ENCODE results near the gene LAMA2. TPM values are rescaled to one million over a fixed set of nuclear protein-coding genes. Genes with fewer than 3 reads are reported as not detected.
"Not testable (repeated sequence)": the region's sequence is repeated elsewhere in the genome, so short reads cannot be mapped to it uniquely, and the experiment has no call there.

LAMA2 gene
- total and polyA plus RNA-seq, 2 donors (not counting 1 experiment from before 2014, with no cell fraction given): 19.5 to 67.5 TPM

GRCh38 chr6:129073691-129074395, 190.9 kb downstream of the LAMA2 start:
- H3K4me1 ChIP-seq (ENCODE audit: control insufficient read depth, extremely low read depth, insufficient read depth, low read length): no peaks in the 10 kb centered on the region
- no peaks in the 10 kb centered on the region for H3K79me2 ChIP-seq (ENCODE audit: control insufficient read depth, insufficient read depth, low read length)
- H3K4me2 ChIP-seq (ENCODE audit: extremely low read depth, insufficient read depth, low read length): no peak overlapping the region
- H2AFZ ChIP-seq (ENCODE audit: low read length): no peak overlapping the region
- no peaks in the 10 kb centered on the region for H3K36me3 ChIP-seq (ENCODE audit: control insufficient read depth, insufficient read depth, low read length)
- H3K27me3 ChIP-seq (ENCODE audit: control insufficient read depth, insufficient read depth, low read length): no peaks in the 10 kb centered on the region
- no peak overlapping the region for H3K4me3 ChIP-seq (replicated peaks in 1 of 4; ENCODE audit: control extremely low read depth in 1 of 4, insufficient read depth in 1 of 4, low read depth in 3 of 4, low read length in 4 of 4)
- no peaks in the 10 kb centered on the region for H4K20me1 ChIP-seq (ENCODE audit: control insufficient read depth, extremely low read depth, insufficient read depth, low read length)
- no peak for TF ChIP-seq EZH2 (IDR thresholded peaks at IDR 0.05; ENCODE audit: low read length, missing control alignments)
- TF ChIP-seq CTCF (conservative IDR thresholded peaks at IDR 0.05 in 1 of 2, IDR thresholded peaks at IDR 0.05 in 1 of 2; ENCODE audit: low read depth in 1 of 2, low read length in 2 of 2): no peak
- no peak overlapping the region for H3K9ac ChIP-seq (ENCODE audit: insufficient read depth, low read length)
- DNase-seq (ENCODE audit: low read depth in 2 of 2): peak in 1 of 2 donors; percentile 58
- no peak overlapping the region for H3K27ac ChIP-seq (ENCODE audit: insufficient read depth, low read length)
- H3K9me3 ChIP-seq (ENCODE audit: control insufficient read depth, insufficient read depth, low read depth, low read length): no peaks in the 10 kb centered on the region

GRCh38 chr6:129084406-129084805, 201.5 kb downstream of the LAMA2 start:
- Histone ChIP-seq H3K36me3 (ENCODE audit: control insufficient read depth, insufficient read depth, low read length) (no peaks in the 10 kb centered on the region), H3K27me3 (ENCODE audit: control insufficient read depth, insufficient read depth, low read length) (no peaks in the 10 kb centered on the region), H3K4me2 (ENCODE audit: extremely low read depth, insufficient read depth, low read length) (no peak overlapping the region), H3K4me3 (replicated peaks in 1 of 4; ENCODE audit: control extremely low read depth in 1 of 4, insufficient read depth in 1 of 4, low read depth in 3 of 4, low read length in 4 of 4) (no peak overlapping the region), H3K9ac (ENCODE audit: insufficient read depth, low read length) (no peak overlapping the region), H3K4me1 (ENCODE audit: control insufficient read depth, extremely low read depth, insufficient read depth, low read length) (no peaks in the 10 kb centered on the region), H3K9me3 (ENCODE audit: control insufficient read depth, insufficient read depth, low read depth, low read length) (no peaks in the 10 kb centered on the region), H3K27ac (ENCODE audit: insufficient read depth, low read length) (no peak overlapping the region), H4K20me1 (ENCODE audit: control insufficient read depth, extremely low read depth, insufficient read depth, low read length) (no peaks in the 10 kb centered on the region), H2AFZ (ENCODE audit: low read length) (no peak overlapping the region), H3K79me2 (ENCODE audit: control insufficient read depth, insufficient read depth, low read length) (no peaks in the 10 kb centered on the region)
- TF ChIP-seq EZH2 (IDR thresholded peaks at IDR 0.05; ENCODE audit: low read length, missing control alignments) (no peak), CTCF (conservative IDR thresholded peaks at IDR 0.05 in 1 of 2, IDR thresholded peaks at IDR 0.05 in 1 of 2; ENCODE audit: low read depth in 1 of 2, low read length in 2 of 2) (no peak)
- DNase-seq (ENCODE audit: low read depth in 2 of 2): no peak

GRCh38 chr6:129088481-129088880, 205.5 kb downstream of the LAMA2 start:
- H4K20me1 ChIP-seq (ENCODE audit: control insufficient read depth, extremely low read depth, insufficient read depth, low read length); H3K4me1 ChIP-seq (ENCODE audit: control insufficient read depth, extremely low read depth, insufficient read depth, low read length); H3K36me3 ChIP-seq (ENCODE audit: control insufficient read depth, insufficient read depth, low read length); H3K27ac ChIP-seq (ENCODE audit: insufficient read depth, low read length); H3K4me2 ChIP-seq (ENCODE audit: extremely low read depth, insufficient read depth, low read length); DNase-seq (ENCODE audit: low read depth in 2 of 2); H3K4me3 ChIP-seq (replicated peaks in 1 of 4; ENCODE audit: control extremely low read depth in 1 of 4, insufficient read depth in 1 of 4, low read depth in 3 of 4, low read length in 4 of 4); H3K9me3 ChIP-seq (ENCODE audit: control insufficient read depth, insufficient read depth, low read depth, low read length); H2AFZ ChIP-seq (ENCODE audit: low read length); H3K79me2 ChIP-seq (ENCODE audit: control insufficient read depth, insufficient read depth, low read length); H3K9ac ChIP-seq (ENCODE audit: insufficient read depth, low read length); H3K27me3 ChIP-seq (ENCODE audit: control insufficient read depth, insufficient read depth, low read length): not testable (repeated sequence)

Data from fibroblast of lung (primary cell).